HG03060 (cell line): ENCODE measurements around the gene MYADM.
"Not testable (repeated sequence)": the region's sequence is repeated elsewhere in the genome, so short reads cannot be mapped to it uniquely, and the experiment has no call there.

Experiments used
- ATAC-seq: cut with Tn5 transposase; IDR thresholded peaks from one replicate; pipeline ENCODE4 v1.9.1; 2021; ENCODE audit warnings: low read depth, moderate number of reproducible peaks; ENCODE audit not compliant: unreplicated experiment

MYADM gene, protein sequence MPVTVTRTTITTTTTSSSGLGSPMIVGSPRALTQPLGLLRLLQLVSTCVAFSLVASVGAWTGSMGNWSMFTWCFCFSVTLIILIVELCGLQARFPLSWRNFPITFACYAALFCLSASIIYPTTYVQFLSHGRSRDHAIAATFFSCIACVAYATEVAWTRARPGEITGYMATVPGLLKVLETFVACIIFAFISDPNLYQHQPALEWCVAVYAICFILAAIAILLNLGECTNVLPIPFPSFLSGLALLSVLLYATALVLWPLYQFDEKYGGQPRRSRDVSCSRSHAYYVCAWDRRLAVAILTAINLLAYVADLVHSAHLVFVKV

DNA sequence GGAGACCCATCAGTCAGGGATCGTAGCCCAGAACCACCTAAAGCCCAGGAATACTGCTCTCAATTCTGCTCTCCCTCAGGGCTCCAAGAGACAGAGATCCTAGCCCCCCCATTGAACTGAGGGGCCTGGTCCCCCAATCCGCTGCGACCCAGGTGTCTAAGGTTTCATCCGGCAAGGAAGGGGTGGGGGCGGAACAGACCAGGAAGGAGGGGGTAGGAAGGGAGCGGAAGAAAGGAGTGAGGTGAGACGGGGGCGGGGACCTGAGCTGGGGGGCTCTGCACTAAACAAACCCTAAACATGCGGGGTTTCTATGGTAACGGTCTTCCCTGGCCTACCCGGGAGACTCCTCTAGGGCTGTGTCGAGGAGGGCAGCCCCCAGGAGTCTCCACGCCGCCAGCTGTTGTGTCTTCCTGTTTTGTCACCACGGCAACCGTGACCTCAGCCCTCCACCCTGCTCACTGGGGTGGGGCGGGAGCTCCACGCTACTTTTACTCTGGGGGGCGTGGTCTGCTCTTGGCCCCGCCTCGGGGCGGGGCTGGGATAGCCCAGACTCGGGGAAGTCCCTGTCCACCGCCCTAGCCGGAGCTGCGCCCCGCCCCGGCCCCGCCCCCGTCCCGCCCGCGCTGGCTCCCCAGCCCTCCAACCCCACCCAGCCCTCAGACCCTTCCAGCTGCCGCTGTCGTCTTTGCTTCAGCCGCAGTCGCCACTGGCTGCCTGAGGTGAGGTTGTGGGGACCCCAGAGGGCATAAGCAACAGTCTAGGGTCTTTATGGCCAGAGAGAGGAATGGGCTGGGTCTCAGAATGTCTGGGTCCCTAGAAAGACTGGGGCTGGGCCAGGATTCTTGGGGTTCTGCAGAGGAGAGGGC, at the start of gene MYADM:
MYADM (plus strand) TSS at position 659 of the 866 bp plus-strand sequence. CDS start 5,647 bp downstream, outside the sequence.
- peak; percentile 62 for ATAC-seq

DNA sequence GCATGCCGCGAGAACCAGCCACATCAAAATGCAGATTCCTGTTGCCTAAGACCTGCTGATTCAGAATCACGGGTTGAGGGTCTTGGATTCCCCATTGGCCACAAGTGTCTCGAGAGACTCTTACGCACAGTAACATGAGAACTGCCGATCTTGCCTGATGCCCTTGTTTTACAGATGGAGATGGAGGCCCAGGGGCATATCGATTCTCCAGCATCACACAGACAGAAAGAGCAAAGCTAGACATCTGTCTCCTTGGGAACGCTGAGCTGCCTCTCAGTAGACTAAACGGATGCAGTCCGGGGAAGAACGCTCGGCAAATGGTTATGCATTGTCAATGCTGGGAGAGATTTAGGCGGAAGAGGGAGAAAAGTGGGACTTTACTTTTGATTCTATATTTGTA, 48.9 kb upstream of the MYADM start:
- ATAC-seq = no peak

DNA sequence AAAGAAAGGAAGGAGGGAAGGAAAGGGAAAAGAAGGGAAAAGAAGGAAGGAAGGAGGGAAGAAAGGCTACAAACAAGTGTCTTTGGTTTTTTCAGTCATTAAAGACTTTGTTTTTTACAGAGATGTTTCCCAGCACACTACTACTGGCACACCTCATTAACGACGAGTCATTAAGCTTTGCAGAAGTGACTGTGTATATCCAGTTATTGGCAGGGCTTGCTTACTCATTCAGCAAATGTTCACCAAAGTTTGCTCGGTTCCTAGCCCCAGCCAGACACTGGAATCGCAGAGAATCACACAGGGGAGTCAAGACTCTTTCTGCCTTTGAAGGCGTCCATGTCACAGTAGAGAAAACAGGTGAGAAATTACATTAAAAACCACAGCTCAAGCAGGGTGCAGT, 47.8 kb upstream of the MYADM start:
- ATAC-seq = no peak

DNA sequence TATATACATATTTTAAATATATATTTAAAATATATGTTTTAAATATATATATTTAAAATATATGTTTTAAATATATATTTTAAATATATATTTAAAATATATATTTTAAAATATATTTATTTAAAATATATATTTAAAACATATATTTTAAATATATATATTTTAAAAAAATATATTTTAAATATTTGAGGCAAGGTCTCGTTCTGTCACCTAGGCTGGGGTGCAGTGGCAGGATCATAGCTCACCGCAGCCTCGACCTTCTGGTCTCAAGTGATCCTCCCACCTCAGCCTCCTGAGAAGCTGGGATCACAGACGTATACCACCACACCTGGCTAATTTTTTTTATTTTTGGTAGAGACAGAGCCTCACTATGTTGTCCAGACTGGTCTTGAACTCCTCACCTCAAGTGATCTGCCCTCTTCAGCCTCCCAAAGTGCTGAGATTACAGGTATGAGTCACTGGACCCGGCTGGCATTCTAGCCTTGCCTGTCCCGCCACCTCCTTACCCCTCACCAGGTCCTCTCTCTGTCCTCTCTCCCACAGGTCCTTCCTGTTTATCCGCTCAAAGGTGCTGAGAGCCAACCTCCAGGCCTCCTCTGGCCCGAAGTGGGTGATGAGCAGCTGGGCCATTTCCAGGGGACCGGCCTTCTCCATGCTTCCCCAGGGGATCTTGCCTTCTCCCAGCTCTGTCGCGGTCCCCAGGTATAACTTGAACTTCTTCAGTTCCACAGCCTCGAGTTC, 44.1 kb upstream of the MYADM start:
- ATAC-seq = no peak

DNA sequence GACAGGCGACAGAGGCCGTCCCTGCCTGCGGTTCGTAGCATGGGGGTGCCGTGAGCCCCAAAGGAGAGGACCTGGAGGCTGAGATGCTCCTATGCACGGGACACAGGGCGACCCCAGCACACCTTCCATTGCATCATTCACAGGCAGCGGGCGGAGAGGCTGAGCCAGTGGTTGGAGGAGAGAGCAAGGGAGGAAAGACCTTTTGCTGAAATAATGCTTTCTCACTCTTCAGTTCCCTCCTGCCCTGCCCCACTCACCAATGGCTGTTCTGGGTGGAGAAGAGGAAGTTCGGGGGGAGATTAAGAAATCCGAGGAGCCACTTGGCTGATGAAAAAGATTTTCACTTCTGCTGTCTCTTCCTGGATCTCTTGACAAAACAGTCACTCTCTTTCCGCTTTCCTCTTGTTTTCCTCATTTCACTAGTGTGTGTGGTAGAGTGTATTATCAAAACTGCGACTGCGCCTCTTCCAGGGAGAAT, 43.5 kb upstream of the MYADM start, which contains the start of gene NLRP12:
NLRP12 (minus strand) TSS at position 181 of the 478 bp plus-strand sequence; CDS start at position 41, 140 bp downstream.
- ATAC-seq = no peak

DNA sequence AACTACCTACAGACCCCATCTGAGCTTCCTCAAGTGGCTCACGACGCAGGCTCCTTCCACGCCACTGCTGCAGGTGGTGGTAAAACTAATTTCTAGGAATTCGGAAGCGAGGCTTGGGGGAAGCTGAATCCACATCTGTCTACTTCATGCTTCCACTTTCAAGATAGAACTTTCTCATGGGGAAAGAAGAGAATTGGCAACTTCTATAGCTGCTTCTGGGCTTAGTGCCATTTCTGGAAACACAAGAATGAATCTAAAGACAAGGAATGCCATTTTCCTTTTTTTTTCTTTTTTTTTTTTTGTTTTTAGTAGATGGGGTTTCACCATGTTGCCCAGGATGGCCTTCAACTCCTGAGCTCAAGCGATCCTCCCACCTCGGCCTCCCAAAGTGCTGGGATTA, 40.8 kb upstream of the MYADM start:
- ATAC-seq = no peak

DNA sequence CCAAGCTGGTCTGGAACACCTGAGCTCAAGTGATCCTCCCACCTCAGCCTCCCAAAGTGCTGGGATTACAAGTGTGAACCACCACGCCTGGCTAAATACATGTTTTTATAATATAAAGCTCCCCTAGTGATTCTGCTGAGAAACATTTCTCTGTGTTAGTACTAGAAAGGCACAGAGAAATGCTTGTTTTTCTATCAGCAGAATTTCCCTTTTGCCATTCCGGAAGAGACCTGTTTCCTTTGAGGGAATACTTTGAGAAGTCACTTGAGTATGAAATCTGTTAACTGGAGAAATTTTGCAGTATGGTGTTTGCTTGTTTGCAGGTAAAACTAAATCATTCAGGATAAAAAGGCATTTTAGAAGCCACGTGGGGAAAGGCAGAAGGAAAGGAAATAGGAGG, 39.2 kb upstream of the MYADM start:
- no peak for ATAC-seq

DNA sequence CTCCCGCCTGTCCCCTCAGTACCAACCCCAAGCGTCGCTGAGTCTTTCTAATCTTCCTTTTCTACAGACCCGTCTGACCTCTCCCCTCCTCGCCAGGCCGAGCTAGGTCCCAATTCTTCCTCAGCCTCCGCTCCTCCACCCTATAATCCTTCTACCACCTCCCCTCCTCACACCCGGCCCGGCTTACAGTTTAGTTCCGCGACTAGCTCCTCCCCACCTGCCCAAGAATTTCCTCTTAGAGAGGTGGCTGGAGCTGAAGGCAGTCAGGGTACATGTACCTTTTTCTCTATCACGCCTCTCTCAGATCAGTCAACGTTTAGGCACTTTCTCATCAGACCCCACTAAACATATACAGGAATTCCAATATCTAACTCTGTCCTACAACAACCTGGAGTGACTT, 34.8 kb upstream of the MYADM start:
- ATAC-seq = not testable (repeated sequence)

DNA sequence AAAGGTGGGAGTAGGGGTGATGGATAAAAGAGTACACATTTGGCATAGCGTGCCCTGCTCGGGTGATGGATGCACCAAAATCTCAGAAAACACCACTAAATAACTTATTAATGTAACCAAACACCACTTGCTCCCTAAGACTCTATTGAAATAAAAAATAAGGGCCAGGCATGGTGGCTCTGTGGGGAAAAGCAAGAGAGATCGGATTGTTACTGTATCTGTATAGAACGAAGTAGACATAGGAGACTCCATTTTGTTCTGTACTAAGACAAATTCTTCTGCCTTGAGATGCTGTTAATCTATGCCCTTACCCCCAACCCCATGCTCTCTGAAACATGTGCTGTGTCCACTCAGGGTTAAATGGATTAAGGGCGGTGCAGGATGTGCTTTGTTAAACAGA, 29.2 kb upstream of the MYADM start:
- not testable (repeated sequence) for ATAC-seq

DNA sequence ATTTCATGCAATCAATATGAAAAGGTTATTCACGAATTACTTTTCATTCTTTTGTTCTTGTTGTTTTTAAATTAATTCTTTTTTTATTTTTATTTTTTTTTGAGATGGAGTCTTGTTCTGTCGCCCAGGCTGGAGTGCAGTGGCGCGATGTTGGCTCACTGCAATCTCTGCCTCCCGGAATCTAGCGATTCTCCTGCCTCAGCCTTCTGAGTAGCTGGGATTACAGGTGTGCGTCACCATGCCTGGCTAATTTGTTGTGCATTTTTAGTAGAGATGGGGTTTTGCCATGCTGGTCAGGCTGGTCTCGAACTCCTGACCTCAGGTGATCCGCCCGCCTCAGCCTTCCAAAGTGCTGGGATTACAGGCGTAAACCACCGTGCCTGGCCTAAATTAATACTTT, 27.4 kb upstream of the MYADM start:
- not testable (repeated sequence) for ATAC-seq

DNA sequence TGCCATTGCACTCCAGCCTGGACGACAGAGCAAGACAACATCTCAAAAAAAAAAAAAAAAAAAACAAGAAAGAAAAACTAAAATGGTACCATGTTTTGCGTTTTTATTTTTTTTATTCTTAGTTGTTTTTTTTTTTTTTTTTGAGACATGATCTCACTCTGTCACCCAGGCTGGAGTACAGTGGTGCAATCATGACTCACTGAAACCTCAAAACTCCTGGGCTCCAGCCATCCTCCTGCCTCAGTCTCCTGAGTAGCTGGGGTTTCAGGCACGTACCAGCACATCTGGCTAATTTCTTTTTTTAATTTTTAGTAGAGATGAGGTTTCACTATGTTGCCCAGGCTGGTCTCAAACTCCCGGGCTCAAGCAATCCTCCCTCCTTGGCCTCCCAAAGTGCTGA, 26.8 kb upstream of the MYADM start:
- not testable (repeated sequence) for ATAC-seq

DNA sequence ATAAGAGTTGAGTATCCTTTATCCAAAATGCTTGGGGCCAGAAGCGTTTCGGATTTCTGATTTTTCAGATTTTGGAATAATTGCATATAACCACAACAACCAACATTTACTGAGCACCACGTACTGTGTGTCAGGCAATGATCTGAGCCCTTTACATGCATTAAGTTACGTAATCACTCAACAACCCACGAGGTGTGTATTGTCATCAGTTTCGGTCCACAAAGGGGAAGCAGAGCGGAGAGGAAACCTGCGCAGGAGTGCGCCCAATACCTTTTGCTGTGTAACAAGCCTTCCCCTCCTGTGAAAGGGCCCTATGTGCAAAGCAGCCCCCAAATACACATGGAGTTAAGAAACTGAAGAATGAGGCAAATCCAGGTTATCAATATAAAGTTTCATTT, 22.8 kb upstream of the MYADM start:
- ATAC-seq = no peak

DNA sequence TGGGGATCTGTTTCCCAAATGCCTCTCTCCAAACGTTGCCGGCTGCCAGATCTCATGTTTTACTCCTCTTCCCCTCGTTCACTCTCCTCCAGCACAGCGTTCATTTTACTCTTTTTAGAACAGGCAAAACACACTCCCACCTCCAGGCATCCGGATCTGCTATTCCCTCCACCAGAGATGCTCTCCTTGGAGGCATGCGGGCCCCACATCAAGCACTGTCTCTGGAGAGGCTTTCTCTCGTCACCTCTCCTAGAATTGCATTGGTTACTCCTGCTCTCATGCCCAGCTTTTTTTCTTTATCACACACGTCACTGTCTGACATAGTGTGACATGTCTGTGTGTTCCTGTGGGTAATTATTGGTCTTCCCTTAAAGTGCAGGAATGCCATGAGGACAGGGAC, 20.1 kb upstream of the MYADM start:
- ATAC-seq = no peak

DNA sequence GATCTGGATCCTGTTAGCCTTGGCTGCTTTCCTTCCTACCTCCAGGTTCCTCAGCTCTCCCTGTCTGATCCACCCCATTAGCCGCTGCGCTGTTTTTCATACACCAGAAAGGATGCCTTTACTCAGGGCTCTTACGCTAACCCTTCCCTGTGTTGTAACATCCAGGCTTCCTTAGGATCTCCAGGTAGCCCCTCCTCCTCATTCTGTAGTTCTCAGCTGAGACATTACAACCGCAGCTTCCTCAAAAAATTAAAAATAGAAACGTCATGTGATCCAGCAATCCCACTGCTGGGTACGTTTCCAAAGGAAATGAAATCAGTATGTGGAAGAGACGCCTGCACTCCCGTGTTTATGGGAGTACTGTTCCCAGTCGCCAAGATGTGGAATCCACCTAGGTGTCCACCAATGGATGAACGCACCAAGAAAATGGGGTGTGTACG, 18.4 kb upstream of the MYADM start:
- ATAC-seq = no peak

DNA sequence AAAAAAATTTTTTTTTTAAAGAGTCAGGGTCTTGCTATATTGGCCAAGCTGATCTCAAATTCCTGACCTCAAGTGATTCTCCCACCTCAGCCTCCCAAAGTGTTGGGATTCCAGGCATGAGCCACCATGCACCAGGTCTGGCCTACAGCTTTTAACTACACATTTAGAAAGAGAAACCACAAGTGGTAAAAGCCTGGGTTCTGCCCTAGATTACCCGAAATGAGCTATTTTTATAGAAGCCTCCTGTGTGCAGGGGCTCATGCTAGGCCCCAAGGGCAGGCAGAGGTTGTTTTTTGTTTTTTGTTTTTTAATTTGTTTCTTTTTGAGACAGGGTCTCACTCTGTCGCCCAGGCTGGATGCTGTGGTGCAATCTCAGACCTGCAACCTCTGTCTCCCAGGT, 14.0 kb upstream of the MYADM start:
- ATAC-seq = no peak

DNA sequence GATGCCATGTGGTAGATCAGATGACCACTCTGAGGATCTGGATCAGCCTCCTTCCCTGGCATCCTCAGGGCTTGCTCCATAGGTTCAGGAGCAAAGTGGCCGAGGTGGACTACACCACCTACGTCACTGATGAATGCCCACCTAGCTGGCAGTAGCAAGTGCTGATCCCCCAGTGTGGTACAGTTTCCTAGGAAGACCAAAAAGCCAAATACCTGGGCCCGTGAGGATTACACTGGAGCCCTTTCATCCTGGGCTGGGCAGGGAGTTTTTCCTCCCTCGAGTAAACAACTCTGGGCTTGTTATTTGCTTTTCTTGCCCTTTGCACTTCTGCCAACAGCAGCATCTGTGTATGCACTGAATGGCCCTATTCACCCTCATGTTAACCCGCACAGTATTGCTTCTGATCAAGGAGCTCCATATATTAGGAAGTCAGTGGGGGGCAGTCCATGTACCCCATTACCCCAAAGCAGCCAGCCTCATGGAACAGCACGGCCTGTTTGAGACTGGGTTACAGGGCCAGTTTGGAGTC, 3.3 kb upstream of the MYADM start:
- ATAC-seq = no peak

DNA sequence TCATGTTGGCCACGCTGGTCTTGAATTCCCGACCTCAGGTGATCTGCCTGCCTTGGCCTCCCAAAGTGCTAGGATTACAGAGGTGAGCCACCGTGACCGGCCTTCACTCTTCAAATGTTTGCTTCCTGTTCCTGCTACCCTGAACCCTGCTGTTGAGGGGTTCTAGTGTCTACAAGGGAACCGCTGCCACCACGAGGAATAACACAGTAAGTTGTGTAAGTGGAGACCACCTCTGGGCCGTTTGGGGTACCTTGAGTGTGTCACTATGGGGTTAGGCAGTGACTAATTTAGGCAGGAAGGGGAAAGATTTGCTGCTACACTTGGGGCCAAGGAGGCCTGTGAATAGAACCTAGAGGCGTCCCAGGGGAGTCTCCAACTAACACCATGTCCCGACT, 2.2 kb upstream of the MYADM start:
- ATAC-seq = no peak

DNA sequence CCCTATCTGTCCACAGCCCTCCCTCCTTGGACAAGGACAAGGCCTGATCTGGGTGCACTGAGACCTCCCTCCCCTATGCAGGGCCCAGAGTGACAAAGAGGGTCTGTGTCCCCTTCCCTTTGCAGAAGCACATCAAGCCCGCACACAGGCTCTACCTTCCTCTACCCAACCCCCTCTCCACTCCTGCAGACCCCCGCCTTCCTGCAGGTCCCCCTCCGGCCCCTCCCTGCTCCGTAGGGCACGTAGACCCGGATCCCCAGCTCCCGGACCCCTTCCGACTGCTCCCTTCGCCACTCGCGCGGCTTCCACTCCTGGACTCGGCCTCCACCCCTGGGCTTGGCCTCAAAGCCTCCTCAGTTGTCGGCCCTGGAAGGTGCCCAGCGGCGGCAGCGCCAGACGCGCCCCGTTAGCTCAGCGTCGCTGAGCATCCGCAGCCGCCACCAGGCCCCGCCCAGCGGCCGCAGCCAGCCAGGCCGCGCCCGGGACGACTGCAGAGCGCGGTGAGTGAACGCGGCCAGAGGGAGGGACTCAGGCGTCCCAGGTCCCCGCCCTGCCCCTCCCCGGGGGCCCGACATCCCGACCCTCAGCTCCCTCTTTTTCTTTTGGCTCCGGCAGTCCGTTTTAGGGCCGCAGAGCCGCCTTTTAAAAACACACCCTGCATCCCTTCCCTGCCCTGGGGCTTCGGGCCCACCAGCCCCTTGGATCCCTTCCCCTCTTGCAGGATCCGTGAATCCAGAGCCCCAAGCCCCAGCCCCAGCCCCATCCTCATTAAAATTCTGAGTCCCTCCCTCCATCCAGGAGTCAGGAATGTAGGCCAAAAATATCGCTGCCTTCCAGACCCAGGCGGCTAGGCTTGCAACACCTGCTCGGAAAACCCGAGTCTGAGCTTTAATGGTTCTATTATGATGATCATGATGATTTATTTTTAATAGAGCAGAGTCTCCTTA, 1.5 kb upstream of the MYADM start:
- ATAC-seq = no peak

DNA sequence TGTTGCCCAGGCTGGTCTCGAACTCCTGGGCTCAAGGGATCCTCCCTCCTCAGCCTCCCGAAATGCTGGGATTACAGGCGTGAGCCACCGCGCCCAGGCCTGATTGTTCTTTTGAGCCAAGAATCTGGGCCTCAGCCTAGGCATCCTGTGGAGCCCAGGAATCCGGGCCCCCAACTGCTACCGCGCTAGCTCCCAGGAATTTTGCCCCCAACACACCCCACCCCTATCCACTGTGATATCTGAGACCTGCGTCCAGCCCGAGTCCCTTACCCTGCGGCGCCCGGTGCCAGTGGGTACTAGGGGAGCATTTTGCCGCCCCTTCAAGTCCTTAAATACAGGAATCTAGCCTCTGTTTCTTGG, 838 bp upstream of the MYADM start:
- ATAC-seq = no peak
